Fibroblast of the aortic adventitia (primary cell): ENCODE data around the gene KIAA0513. TPM values are rescaled to one million over a fixed set of nuclear protein-coding genes. Genes with fewer than 3 reads are reported as not detected.
A peak's percentile ranks its signal among the peaks of the same experiment; 100 is the strongest.

Experiments
- DNase-seq: peaks from one replicate; pipeline ENCODE4 v3.0.0-alpha.2; 2010; ENCODE audit warnings: low read depth
- H3K4me3 ChIP-seq: 2 replicates; pipeline ENCODE4 v1.5.1; 2011; ENCODE audit warnings: low read depth, mild to moderate bottlenecking, control low read depth, low read length, moderate library complexity
- total RNA-seq: library from RNA; depleted of rRNA; stranded (reverse); fragments of >200 nt; gene quantifications from 2 replicates; pipeline ENCODE4 v1.2.3, GENCODE V29; 2012; ENCODE audit warnings: low replicate concordance
- TF ChIP-seq, protein P1 (sequence below): IDR thresholded peaks from 2 replicates; pipeline ENCODE4 v1.5.1; 2011; ENCODE audit warnings: mild to moderate bottlenecking, low read length, control low read depth, inconsistent platforms; ENCODE audit not compliant: insufficient read depth

KIAA0513 gene
- total RNA-seq, 1 donor: 28.3 TPM

DNA sequence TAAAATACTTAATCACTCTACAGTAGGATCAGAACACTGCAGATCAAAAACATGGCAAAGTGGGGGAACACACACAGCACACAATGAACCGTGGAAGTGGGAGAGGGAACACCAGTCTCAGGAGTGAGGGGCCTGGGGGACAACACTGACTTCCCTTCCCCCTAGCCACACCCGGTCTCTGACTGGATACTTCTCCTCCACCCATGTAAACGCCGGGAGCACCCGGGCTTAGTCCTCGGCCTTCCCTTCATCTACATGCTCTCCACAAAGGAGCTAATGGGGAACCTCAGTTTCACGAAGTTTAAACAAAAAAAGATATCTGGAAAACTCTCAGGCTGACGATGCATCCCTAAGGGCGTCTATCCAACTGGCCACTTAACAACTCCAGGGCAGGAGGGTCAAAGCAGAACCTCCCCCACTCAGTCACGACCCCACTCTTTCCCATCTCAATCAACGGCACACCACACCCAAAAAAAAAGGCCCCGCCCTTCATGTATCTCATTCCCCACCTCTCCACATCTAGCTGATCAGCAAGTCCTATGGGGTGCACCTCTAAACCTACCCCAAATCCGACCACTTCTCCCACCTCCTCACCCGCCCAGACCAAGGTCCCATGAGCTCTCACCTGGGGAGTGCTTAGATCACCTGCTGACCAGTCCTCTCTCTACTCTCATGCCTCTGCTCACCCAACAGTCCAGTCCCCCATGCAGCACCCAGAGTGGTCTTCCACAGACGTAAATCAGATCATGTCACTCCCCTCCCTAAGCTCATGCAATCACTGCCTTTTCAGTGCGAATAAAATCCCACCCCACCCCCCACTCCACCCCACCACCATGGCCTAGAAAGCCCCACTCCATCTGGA, 23.6 kb upstream of the KIAA0513 start:
- peak; percentile 58 for DNase-seq
- TF ChIP-seq, protein P1, sequence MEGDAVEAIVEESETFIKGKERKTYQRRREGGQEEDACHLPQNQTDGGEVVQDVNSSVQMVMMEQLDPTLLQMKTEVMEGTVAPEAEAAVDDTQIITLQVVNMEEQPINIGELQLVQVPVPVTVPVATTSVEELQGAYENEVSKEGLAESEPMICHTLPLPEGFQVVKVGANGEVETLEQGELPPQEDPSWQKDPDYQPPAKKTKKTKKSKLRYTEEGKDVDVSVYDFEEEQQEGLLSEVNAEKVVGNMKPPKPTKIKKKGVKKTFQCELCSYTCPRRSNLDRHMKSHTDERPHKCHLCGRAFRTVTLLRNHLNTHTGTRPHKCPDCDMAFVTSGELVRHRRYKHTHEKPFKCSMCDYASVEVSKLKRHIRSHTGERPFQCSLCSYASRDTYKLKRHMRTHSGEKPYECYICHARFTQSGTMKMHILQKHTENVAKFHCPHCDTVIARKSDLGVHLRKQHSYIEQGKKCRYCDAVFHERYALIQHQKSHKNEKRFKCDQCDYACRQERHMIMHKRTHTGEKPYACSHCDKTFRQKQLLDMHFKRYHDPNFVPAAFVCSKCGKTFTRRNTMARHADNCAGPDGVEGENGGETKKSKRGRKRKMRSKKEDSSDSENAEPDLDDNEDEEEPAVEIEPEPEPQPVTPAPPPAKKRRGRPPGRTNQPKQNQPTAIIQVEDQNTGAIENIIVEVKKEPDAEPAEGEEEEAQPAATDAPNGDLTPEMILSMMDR: no peak
- H3K4me3 ChIP-seq: peak overlapping the region; percentile 25

DNA sequence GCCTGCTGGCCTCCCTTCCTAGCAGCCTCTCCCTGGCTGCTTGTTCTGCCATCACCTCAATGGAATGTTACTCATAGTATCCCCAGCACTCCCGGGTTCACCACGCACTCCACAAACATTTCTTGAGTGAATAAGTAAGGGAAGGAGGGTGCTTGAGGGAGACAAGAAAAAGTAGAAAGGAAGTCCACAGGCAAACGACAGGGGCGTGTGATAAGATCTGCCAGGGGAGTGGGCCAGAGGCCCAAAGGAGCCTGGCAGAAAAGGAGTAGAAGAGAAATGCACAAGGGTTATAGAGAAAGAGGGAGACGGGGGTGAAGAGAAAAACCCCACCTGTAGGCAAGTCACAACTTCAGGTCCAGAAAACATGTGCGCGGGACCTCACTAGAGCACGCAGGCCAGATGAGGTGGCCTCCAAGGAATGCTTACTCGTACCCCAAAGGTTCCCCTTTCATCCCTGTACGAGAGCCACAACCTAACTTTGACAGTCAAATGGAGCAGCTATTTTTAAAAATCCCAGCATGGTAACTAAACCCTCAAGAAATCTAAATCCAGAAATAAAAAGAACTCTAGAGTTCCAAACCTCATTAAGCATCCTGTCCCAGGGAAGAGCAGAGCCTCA, 22.9 kb upstream of the KIAA0513 start:
- TF ChIP-seq, protein P1: no peak
- peak; percentile 92 for DNase-seq
- peak overlapping the region; percentile 25 for H3K4me3 ChIP-seq

DNA sequence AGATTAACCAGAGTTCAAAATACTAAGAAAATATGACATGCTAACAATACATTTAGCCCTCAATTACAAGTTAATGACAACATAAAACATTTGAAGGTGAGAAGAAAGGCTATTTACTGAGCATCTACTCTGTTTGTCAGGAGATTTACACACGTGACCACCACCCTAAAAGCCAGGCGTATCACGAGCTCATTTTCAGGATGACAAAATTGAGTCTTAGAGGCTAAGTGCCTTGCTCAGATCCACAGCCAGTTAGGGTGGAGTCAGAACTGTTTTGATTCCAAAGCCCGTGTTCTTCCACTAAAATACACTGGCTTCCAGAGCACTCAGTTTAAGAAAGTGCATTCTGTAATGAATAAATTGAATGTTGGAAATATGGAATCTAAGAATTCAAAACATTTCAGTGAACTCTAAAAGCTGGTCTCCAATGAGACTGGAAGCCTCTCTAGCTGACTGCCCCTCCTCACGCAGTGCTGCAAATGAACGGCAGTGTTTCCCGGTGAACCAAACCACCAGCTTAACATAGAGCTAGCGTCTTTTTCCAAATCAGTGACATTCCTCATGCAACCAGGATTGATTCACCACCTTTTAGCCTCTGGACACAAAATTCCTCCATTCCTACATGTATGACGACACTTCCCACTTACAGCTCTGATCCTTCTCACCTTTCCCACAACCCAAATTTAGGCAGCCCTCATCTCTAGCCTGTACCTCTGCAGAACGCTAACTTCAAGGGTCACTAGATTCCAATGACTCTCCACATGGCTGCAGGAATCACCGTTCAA, 22.1 kb upstream of the KIAA0513 start:
- TF ChIP-seq, protein P1: no peak

DNA sequence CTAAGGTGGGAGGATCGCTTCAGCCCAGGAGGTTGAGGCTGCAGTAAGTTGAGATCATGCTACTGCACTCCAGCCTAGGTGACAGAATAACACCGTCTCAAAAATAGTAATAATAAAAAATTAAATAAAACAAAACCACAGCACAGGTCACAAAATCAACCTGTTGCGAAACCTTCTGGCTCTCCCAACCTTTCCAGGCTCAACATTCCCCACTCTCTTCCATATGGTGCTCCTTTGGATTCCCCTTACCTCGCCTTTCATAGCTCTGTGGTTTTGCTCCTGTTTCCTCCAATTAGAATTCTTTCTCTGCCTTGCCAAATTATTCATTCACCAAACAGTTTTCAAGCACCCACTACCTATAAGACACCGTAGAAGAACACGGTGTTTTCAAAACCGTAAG, 21.0 kb upstream of the KIAA0513 start:
- TF ChIP-seq, protein P1: no peak
- DNase-seq: peak; percentile 62
- no peak overlapping the region for H3K4me3 ChIP-seq

More for the DNA sequence above, 22.1 kb upstream of the KIAA0513 start:
- peak overlapping the region; percentile 37 for H3K4me3 ChIP-seq
- DNase-seq: peak; percentile 87

DNA sequence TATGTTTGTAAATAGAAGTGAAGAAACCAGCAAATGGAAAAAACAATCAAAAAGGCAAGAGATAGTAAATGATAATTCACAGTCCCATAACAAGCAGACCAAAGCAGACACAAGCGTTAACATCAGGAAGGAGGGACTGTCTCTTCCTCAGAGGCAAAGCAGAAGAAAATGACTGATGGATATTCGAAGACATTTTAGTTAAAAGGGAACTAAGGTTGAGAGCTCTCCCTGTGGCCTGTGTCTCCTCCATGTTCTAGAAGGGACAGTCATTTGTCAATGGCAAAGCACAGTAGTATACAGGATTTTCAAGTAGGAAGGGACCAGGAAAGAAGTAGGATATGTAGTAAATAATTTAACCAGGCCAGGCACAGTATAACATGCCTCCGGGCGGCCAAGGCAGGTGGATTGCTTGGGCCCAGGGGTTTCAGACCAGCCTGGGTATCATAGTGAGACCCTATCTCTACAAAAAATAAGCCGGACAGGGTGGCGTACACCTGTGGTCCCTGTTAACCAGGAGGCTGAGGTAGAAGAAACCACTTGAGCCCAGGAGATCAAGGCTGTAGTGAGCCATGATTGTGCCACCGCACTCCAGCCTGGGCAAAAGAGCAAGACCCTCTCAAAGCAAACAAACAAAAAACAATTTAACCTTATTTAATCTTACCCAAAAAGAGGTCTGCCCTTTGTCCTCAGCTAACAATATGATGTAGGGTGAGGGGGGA, 19.9 kb upstream of the KIAA0513 start:
- TF ChIP-seq, protein P1: no peak
- H3K4me3 ChIP-seq: no peak overlapping the region
- DNase-seq: no peak

DNA sequence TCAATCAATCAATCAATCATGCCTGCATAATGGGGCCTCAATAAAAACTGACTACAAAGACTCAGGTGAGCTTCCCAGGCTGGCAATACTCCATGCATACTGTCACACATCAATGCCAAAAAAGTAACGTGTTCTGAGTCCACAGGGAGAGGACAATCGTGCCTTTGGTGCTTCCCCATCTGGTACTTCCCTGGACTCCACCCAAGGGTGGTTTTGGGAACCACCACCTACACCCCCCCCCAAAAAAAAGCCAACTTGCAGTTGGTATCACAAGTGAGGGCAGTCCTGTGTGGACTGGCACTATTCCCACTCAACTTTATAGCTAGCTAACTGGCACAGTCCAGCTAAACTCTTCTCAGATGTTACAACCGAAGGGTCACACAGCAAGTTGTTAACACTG, 19.3 kb upstream of the KIAA0513 start:
- no peak overlapping the region for H3K4me3 ChIP-seq
- TF ChIP-seq, protein P1: no peak
- no peak for DNase-seq
